Tibial artery (tissue), 4 donors: ENCODE data around the gene ACTG2.

Experiments
- DNase-seq, 2 donors: peaks; one replicate each; pipeline ENCODE4 v3.0.0-alpha.2; 2019
- H3K27ac ChIP-seq, 2 donors: fragments of 200-600 bp; sonication (generic) in 1 of 2; 1 replicate in 1 of 2; 2 replicates in 1 of 2; pipeline ENCODE4 v1.5.1; 2018 to 2019; ENCODE audit warnings: mild to moderate bottlenecking in 1 of 2
- H3K27me3 ChIP-seq, 2 donors: fragments of 200-600 bp; sonication (generic) in 1 of 2; one replicate each; pipeline versions ENCODE4 v1.5.1 to v1.6.0; 2016 to 2019
- H3K36me3 ChIP-seq, 3 donors: fragments of 200-600 bp; sonication (generic) in 2 of 3; one replicate each; pipeline ENCODE4 v1.5.1; 2016 to 2019; ENCODE audit warnings: mild to moderate bottlenecking in 2 of 3
- H3K4me1 ChIP-seq, 4 donors: fragments of 200-600 bp; sonication (generic) in 2 of 4; 1 replicate in 3 of 4; 2 replicates in 1 of 4; pipeline ENCODE4 v1.5.1; 2016 to 2019
- H3K4me3 ChIP-seq, 2 donors: fragments of 200-600 bp; sonication (generic) in 1 of 2; 1 replicate in 1 of 2; 2 replicates in 1 of 2; pipeline ENCODE4 v1.5.1; 2018 to 2019; ENCODE audit warnings: mild to moderate bottlenecking in 2 of 2
- H3K9me3 ChIP-seq, 3 donors: fragments of 200-600 bp; sonication (generic) in 1 of 3; one replicate each; pipeline ENCODE4 v1.5.1; 2016 to 2019
- intact Hi-C: fragments of 100-400 bp; cut with DNase I; formaldehyde crosslinking; loops from one replicate; pipeline ENCODE4 v1.15.0; 2023; ENCODE audit warnings: low total_unique reads
- TF ChIP-seq, protein P1 (sequence below), 2 experiments: fragments of 200-600 bp in 1 of 2; fragments of 450-650 bp in 1 of 2; IDR thresholded peaks; one replicate each; pipeline ENCODE4 v1.5.1; 2017 to 2019; ENCODE audit warnings: antibody characterized with exemption in 2 of 2, mild to moderate bottlenecking in 1 of 2, moderate library complexity in 1 of 2

ACTG2 gene

DNA sequence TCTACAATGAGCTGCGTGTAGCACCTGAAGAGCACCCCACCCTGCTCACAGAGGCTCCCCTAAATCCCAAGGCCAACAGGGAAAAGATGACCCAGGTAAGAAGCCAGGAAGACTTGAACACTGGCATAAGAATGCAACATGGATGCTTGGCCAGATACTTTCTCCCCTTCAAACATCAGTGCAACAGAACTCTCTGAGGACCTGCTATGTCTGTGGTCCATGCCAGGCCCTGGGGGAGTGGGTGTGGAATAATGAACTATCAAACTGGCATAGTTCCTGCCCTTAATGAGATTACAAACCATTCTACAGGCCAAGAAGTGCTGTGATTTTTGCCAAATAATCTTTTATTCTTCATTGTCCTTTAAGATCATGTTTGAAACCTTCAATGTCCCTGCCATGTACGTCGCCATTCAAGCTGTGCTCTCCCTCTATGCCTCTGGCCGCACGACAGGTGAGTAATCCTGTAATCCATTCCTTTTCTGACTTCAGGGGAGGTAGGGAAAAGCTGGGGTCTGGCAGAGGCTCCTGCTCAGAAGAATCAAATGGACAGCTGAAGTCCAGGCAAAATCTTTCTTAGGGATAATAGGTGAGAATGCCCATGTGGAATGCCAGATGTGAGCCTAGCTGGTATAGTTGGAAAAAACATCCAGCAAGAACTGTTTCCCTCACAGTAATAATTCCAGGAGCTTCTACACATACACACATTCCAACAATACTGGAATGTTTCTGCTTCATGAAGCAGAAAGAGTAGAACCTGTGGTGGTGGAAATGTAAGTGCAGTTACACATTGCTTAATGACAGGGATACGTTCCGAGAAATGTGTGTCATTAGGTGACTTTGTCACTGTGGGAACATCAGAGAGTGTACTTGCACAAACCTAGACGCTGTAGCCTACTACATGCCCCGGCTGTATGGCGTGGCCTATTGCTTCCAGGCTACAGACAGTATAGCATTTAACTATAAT is 16.2 kb downstream of the ACTG2 start:
- no peak for DNase-seq
- TF ChIP-seq, protein P1, sequence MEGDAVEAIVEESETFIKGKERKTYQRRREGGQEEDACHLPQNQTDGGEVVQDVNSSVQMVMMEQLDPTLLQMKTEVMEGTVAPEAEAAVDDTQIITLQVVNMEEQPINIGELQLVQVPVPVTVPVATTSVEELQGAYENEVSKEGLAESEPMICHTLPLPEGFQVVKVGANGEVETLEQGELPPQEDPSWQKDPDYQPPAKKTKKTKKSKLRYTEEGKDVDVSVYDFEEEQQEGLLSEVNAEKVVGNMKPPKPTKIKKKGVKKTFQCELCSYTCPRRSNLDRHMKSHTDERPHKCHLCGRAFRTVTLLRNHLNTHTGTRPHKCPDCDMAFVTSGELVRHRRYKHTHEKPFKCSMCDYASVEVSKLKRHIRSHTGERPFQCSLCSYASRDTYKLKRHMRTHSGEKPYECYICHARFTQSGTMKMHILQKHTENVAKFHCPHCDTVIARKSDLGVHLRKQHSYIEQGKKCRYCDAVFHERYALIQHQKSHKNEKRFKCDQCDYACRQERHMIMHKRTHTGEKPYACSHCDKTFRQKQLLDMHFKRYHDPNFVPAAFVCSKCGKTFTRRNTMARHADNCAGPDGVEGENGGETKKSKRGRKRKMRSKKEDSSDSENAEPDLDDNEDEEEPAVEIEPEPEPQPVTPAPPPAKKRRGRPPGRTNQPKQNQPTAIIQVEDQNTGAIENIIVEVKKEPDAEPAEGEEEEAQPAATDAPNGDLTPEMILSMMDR (IDR thresholded peaks at IDR 0.05) = no peak
- H3K4me3 ChIP-seq = no peak overlapping the region
- H3K4me1 ChIP-seq = peaks cover 0 to 11% (median 0%) of the 10 kb centered on the region in 4 donors
- H3K27me3 ChIP-seq = no peaks in the 10 kb centered on the region
- no peaks in the 10 kb centered on the region for H3K9me3 ChIP-seq
- intact Hi-C loops = no loop called here
- peak overlapping the region in 1 of 2 donors; percentile 21 for H3K27ac ChIP-seq
- peaks cover 58 to 64% (median 62%) of the 10 kb centered on the region in 3 donors for H3K36me3 ChIP-seq

DNA sequence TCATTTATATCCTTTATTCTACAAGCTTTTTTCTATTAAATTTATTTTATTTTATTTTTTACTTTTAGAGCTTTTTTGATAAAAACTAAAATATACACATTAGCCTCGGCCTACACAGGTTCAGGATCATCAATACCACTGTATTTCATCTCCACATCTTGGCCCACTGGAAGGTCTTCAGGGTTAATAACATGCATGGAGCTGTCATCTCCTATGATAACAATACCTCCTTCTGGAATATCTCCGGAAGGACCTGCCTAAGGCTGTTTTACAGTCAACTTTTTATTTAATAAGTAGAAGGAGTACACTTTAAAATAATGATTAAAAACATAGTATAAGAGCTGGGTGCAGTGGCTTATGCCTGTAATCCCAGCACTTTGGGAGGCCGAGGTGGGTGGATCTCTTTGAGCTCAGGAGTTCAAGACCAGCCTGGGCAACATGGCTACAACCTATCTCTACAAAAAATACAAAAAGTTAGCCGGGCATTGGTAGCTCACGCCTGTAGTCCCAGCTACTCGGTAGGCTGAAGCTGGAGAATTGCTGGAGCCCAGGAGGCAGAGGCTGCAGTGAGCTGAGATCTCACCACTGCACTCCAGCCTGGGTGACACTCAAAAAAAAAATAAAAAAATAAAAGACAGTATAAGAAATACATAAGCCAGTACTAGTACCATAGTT is 18.2 kb downstream of the ACTG2 start:
- H3K4me3 ChIP-seq = no peak overlapping the region
- H3K27ac ChIP-seq = peak overlapping the region in 1 of 2 donors; percentile 27
- no peaks in the 10 kb centered on the region for H3K27me3 ChIP-seq
- no peaks in the 10 kb centered on the region for H3K9me3 ChIP-seq
- TF ChIP-seq, protein P1 (IDR thresholded peaks at IDR 0.05) = no peak
- peaks cover 76 to 81% (median 81%) of the 10 kb centered on the region in 3 donors for H3K36me3 ChIP-seq
- no peak for DNase-seq
- peaks cover 0 to 11% (median 0%) of the 10 kb centered on the region in 4 donors for H3K4me1 ChIP-seq
- intact Hi-C loops = no loop called here

DNA sequence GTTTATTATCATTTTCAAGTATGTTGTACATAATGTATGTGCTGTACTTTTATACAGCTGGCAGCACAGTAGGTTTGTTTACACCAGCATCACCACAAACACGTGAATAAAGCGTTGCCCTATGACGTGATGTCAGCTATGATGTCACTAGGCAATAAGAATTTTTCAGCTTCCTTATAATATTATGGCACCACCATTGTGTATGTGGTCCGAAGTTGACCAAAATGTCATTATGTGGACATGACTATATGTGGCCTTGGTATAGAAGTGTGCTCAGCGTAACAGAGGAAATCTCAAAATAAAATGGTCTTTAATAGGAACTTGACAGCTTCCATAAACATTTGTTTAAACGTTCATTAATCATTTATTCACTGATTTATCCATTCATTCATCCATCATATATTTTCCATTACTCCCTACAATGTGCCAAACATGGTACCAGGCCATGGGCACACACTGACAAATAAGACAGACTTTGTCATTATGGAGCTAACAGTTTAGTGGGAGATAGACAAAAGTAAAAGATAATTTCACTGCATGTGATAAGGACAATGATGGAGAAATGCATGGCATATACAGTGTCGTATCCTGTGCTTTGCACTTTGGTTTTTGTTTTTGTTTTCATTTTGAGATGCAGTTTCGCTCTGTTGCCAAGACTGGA is 18.9 kb downstream of the ACTG2 start:
- DNase-seq = no peak
- H3K4me3 ChIP-seq = no peak overlapping the region
- TF ChIP-seq, protein P1 (IDR thresholded peaks at IDR 0.05) = no peak
- H3K4me1 ChIP-seq = peaks cover 0 to 5% (median 0%) of the 10 kb centered on the region in 4 donors
- H3K36me3 ChIP-seq = peaks cover 80 to 86% (median 83%) of the 10 kb centered on the region in 3 donors
- intact Hi-C loops = no loop called here
- H3K27ac ChIP-seq = peak overlapping the region in 1 of 2 donors; percentile 27
- no peaks in the 10 kb centered on the region for H3K27me3 ChIP-seq
- H3K9me3 ChIP-seq = no peaks in the 10 kb centered on the region

DNA sequence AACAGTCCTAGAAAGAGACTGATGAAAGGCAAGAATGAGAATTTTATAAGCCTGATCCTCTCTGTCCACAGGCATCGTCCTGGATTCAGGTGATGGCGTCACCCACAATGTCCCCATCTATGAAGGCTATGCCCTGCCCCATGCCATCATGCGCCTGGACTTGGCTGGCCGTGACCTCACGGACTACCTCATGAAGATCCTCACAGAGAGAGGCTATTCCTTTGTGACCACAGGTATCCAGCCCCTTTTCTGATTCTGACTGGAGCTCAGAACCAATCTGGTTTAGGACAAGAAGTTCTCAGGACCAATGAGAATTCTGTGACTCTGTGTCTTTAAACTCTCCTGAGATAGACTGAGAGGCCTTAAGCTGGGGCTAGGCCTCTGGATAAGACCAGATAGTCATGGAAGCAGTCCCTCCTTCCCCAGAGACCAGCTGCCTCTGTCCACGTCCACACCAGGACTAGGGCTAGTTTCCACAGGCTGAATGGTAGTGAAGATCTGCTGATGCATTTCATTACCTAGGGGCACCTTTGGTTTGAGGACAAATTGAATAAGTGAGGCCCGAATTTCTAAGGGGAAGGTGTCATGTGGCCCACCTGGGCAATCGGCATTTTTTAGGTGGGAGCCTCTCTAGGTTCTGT is 20.7 kb downstream of the ACTG2 start:
- H3K4me3 ChIP-seq = no peak overlapping the region
- TF ChIP-seq, protein P1 (IDR thresholded peaks at IDR 0.05) = no peak
- peaks cover 79 to 93% (median 86%) of the 10 kb centered on the region in 3 donors for H3K36me3 ChIP-seq
- DNase-seq = no peak
- intact Hi-C loops = no loop called here
- no peaks in the 10 kb centered on the region for H3K9me3 ChIP-seq
- no peak overlapping the region for H3K27ac ChIP-seq
- no peaks in the 10 kb centered on the region for H3K27me3 ChIP-seq
- no peaks in the 10 kb centered on the region for H3K4me1 ChIP-seq

DNA sequence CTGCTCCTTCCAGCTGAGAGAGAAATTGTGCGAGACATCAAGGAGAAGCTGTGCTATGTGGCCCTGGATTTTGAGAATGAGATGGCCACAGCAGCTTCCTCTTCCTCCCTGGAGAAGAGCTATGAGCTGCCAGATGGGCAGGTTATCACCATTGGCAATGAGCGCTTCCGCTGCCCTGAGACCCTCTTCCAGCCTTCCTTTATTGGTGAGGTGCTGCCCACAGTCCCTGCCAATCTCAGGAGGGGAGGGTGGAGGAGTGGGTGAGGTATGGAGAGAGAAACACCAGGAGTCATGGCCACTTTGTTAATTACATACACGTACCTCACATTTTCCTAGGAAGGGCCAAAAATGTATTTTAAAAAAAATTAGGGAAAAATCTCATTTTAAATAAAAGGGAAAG is 21.9 kb downstream of the ACTG2 start:
- TF ChIP-seq, protein P1 (IDR thresholded peaks at IDR 0.05) = no peak
- H3K36me3 ChIP-seq = peaks cover 78 to 90% (median 80%) of the 10 kb centered on the region in 3 donors
- H3K27ac ChIP-seq = peak overlapping the region in 1 of 2 donors; percentile 31
- H3K9me3 ChIP-seq = no peaks in the 10 kb centered on the region
- no peak for DNase-seq
- H3K4me3 ChIP-seq = no peak overlapping the region
- no peaks in the 10 kb centered on the region for H3K27me3 ChIP-seq
- no peaks in the 10 kb centered on the region for H3K4me1 ChIP-seq
- intact Hi-C loops = no loop called here
